ENCODE measurements around the gene ENAH.

DNA sequence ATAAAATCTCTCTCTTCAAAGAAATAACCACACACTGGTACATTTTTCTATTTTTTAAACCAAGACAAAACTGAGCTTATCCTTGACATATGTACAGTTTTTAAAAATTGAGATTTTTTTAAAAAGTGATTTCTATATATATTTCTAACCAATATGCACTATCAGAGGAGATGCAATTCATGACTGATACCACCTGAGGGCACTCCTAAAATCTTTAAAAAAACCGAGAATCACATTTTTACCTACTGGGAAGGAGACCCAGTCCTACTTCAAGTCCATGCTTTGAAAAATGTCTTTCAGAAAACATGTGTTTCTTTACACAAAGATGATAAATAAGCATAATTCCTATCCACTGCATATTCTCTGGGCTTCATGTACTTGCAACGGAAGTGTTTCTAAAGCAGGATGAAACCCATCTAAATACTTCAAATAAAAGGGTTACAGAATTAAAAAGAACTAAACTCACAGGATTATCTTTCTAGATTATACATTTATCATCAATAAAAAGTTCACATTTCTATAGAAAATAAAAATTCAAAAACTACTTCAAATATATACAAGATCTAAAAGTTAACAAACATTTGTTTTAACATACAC lies 98.6 kb downstream of the ENAH start:
- TF ChIP-seq, protein P1, sequence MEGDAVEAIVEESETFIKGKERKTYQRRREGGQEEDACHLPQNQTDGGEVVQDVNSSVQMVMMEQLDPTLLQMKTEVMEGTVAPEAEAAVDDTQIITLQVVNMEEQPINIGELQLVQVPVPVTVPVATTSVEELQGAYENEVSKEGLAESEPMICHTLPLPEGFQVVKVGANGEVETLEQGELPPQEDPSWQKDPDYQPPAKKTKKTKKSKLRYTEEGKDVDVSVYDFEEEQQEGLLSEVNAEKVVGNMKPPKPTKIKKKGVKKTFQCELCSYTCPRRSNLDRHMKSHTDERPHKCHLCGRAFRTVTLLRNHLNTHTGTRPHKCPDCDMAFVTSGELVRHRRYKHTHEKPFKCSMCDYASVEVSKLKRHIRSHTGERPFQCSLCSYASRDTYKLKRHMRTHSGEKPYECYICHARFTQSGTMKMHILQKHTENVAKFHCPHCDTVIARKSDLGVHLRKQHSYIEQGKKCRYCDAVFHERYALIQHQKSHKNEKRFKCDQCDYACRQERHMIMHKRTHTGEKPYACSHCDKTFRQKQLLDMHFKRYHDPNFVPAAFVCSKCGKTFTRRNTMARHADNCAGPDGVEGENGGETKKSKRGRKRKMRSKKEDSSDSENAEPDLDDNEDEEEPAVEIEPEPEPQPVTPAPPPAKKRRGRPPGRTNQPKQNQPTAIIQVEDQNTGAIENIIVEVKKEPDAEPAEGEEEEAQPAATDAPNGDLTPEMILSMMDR (IDR thresholded peaks at IDR 0.05 in 8 of 11, conservative IDR thresholded peaks at IDR 0.05 in 3 of 11), result peak in 10 of 11 experiments; percentile 27 to 72 (median 59)
- TF ChIP-seq POLR2AphosphoS5 (IDR thresholded peaks at IDR 0.05) (no peak), POLR2A (IDR thresholded peaks at IDR 0.05) (no peak)
